Endometrium (tissue), 2 donors: ENCODE results near the gene WASL.
"Not testable (repeated sequence)": the region's sequence is repeated elsewhere in the genome, so short reads cannot be mapped to it uniquely, and the experiment has no call there.

Experiments used
- FAIRE-seq: peaks from 2 replicates; lab custom pipeline; 2012; peaks lifted over from hg19 to GRCh38; lab: Jason Lieb, UNC
- donor health status: control.
- donor health status: control.

WASL gene

GRCh38 chr7:123768493-123768892 lies 19.7 kb upstream of the WASL start:
- FAIRE-seq, result no peak

GRCh38 chr7:123763191-123763661 lies 14.4 kb upstream of the WASL start:
- FAIRE-seq, result no peak

GRCh38 chr7:123761729-123762128 lies 12.9 kb upstream of the WASL start:
- no peak for FAIRE-seq

- FAIRE-seq, result no peak
Observed at GRCh38 chr7:123757095-123757494, 8.3 kb upstream of the WASL start.

- no peak for FAIRE-seq
Observed at GRCh38 chr7:123755338-123755737, 6.5 kb upstream of the WASL start.

GRCh38 chr7:123754271-123754871 lies 5.6 kb upstream of the WASL start:
- no peak for FAIRE-seq

GRCh38 chr7:123752534-123752933 lies 3.7 kb upstream of the WASL start:
- no peak for FAIRE-seq

GRCh38 chr7:123751821-123752220 lies 3.0 kb upstream of the WASL start:
- FAIRE-seq, result no peak

- no peak for FAIRE-seq
Observed at GRCh38 chr7:123750389-123751230, 1.8 kb upstream of the WASL start.

- no peak for FAIRE-seq
Observed at GRCh38 chr7:123749537-123749857, 694 bp upstream of the WASL start.

- FAIRE-seq, result no peak
Observed at GRCh38 chr7:123748171-123748733, 551 bp downstream of the WASL start.

- no peak for FAIRE-seq
Observed at GRCh38 chr7:123747620-123748141, 1.1 kb downstream of the WASL start.

GRCh38 chr7:123746931-123747488 lies 1.8 kb downstream of the WASL start:
- FAIRE-seq, result no peak

- no peak for FAIRE-seq
Observed at GRCh38 chr7:123746055-123746454, 2.7 kb downstream of the WASL start.

- no peak for FAIRE-seq
Observed at GRCh38 chr7:123745437-123745836, 3.4 kb downstream of the WASL start.

- FAIRE-seq, result no peak
Observed at GRCh38 chr7:123744416-123744815, 4.4 kb downstream of the WASL start.

- no peak for FAIRE-seq
Observed at GRCh38 chr7:123741940-123742339, 6.9 kb downstream of the WASL start.

- FAIRE-seq, result no peak
Observed at GRCh38 chr7:123738808-123739207, 10.0 kb downstream of the WASL start.

GRCh38 chr7:123738356-123738755 lies 10.4 kb downstream of the WASL start:
- FAIRE-seq, result no peak

- FAIRE-seq, result not testable (repeated sequence)
Observed at GRCh38 chr7:123737168-123737674, 11.6 kb downstream of the WASL start.

GRCh38 chr7:123735539-123735938 lies 13.3 kb downstream of the WASL start:
- FAIRE-seq, result no peak

- no peak for FAIRE-seq
Observed at GRCh38 chr7:123734498-123734897, 14.3 kb downstream of the WASL start.
